Fibroblast of skin of left quadriceps (primary cell): Measurements from ENCODE around the gene TKFC.

Experiments used
- DNase-seq, 2 experiments: peaks; one replicate each; pipeline ENCODE4 v3.0.0-alpha.2; 2013; ENCODE audit warnings: low read depth in 2 of 2

TKFC gene

GRCh38 chr11:61332797-61333549, at the start of gene TKFC, which contains the start of gene DDB1:
TSS of gene TKFC (plus strand) at chr11:61333228. CDS start at chr11:61334729, 1,501 bp downstream.
TSS of gene DDB1 (minus strand) at chr11:61333105. CDS start at chr11:61332968, 137 bp downstream.
- peak; percentile 82 to 85 for DNase-seq

- no peak for DNase-seq
Observed at GRCh38 chr11:61283613-61284012, 49.4 kb upstream of the TKFC start.

GRCh38 chr11:61287338-61287977, 45.6 kb upstream of the TKFC start:
- no peak for DNase-seq

- no peak for DNase-seq
Observed at GRCh38 chr11:61290905-61291690, 41.9 kb upstream of the TKFC start.

- no peak for DNase-seq
Observed at GRCh38 chr11:61292356-61292755, 40.7 kb upstream of the TKFC start.

- no peak for DNase-seq
Observed at GRCh38 chr11:61293867-61294716, 38.9 kb upstream of the TKFC start.

- DNase-seq = no peak
Observed at GRCh38 chr11:61294717-61295595, 38.1 kb upstream of the TKFC start, which contains the start of gene VWCE. TSS of gene VWCE (minus strand) at chr11:61295316. CDS start at chr11:61295037, 279 bp downstream.

- DNase-seq = no peak
Observed at GRCh38 chr11:61295596-61295926, 37.5 kb upstream of the TKFC start.

- no peak for DNase-seq
Observed at GRCh38 chr11:61297341-61297740, 35.7 kb upstream of the TKFC start.

- peak; percentile 70 to 71 for DNase-seq
Observed at GRCh38 chr11:61297746-61298145, 35.3 kb upstream of the TKFC start.

- DNase-seq = no peak
Observed at GRCh38 chr11:61298663-61299244, 34.3 kb upstream of the TKFC start.

- DNase-seq = no peak
Observed at GRCh38 chr11:61302550-61302949, 30.5 kb upstream of the TKFC start.

- no peak for DNase-seq
Observed at GRCh38 chr11:61303725-61304124, 29.3 kb upstream of the TKFC start.

- no peak for DNase-seq
Observed at GRCh38 chr11:61305417-61305816, 27.6 kb upstream of the TKFC start.

GRCh38 chr11:61306221-61306620, 26.8 kb upstream of the TKFC start:
- DNase-seq = no peak

GRCh38 chr11:61307354-61307753, 25.7 kb upstream of the TKFC start:
- no peak for DNase-seq

- no peak for DNase-seq
Observed at GRCh38 chr11:61309141-61309540, 23.9 kb upstream of the TKFC start.

- no peak for DNase-seq
Observed at GRCh38 chr11:61309739-61310138, 23.3 kb upstream of the TKFC start.

GRCh38 chr11:61310749-61311148, 22.3 kb upstream of the TKFC start:
- DNase-seq = no peak

- no peak for DNase-seq
Observed at GRCh38 chr11:61315260-61315659, 17.8 kb upstream of the TKFC start.
